Measurements from ENCODE around the gene GOLGA5.
"Not testable (repeated sequence)": the region's sequence is repeated elsewhere in the genome, so short reads cannot be mapped to it uniquely, and the experiment has no call there.

GOLGA5 gene

DNA sequence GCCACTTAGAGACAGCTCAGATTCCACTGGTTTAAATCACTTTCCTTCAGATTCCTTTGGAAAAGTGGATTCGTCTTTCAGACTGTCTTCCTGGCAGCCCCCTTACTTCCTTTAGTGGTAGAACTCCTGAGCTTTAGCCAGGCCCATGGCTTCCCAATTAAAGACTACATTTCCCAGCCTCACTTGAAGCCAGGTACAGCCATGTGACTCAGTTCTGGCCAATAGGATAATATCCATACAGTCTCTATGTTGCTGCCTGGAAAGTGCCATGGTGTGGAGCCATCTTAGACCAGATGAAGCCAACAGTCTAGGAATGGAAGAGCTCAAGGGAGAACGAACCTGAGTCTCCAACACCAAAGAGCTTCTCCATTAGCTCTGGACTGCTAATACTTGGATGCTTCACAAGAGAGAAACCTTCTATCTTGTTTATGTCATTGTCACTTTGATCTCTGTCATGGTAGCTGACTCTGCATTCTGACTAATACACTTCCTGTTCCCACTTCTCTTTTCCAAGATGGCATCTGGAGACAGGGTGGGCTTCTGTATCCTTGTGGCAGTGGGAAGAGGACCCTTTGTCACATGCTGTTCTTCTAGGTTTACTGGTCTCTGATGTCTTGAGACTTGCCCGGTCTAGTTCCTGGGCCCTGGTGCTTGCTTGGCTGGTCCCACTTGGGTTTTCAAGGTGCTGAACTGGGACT lies 15.1 kb upstream of the GOLGA5 start:
- DNase-seq = not testable (repeated sequence)

DNA sequence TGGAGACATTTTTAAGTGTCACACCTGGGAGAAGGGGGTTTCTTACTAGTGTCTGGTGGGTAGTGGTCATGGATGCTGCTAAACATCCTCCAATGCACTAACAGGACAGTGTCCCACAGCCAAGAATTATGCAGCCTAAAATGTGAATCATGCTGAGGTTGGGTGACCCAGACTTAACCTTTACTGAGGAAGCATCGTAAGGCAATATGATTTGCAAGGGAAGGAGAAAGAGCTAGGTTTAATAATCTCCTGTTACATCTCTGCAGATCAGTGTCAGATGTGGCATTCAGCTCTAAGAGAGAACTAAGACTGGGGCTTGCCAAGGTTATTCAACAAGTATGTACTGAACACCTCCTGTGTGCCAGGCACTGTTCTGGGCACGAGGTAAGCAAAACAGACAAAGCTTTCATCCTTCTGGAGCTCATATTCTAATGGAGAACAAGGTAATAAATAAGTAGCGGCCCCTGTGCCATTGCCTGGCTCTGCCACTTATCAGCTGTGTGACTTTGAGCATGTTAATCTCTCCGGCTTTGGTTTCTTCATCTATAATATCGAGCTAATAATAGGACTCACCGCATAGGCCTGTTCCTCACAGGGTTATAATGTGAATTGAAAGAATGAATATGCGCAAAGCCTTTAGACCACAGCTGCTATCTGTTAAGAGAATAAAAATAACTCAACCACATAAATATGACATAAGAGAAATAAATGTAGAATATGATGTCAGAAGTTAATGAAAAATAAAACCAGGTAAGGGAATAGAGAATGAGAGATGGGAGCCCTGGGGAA lies 13.5 kb upstream of the GOLGA5 start:
- no peak for DNase-seq

DNA sequence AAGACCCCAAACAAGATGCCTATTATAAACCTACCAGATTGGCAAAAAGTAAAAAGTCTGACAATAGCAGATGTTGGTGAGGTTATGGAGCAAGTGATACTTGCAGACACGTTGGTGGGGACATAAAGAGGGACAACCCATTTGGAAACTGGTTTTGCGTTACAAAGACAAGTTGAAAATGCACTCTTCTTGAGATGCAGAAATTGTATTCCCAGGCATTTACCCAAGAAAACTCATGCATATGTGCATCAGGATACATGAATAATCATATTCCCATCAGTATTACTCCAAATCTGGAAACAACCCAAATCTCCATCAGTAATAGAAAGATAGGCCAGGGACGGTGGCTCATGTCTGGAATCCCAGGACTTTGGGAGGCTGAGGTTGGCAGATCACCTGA lies 12.8 kb upstream of the GOLGA5 start:
- DNase-seq = no peak

GRCh38 chr14:92783813-92784431 lies 10.2 kb upstream of the GOLGA5 start:
- DNase-seq = no peak

GRCh38 chr14:92785667-92786426 lies 8.3 kb upstream of the GOLGA5 start:
- DNase-seq = no peak

GRCh38 chr14:92786427-92786756 lies 7.7 kb upstream of the GOLGA5 start:
- no peak for DNase-seq

- DNase-seq = no peak
Measured at GRCh38 chr14:92787554-92787953, 6.6 kb upstream of the GOLGA5 start.

DNA sequence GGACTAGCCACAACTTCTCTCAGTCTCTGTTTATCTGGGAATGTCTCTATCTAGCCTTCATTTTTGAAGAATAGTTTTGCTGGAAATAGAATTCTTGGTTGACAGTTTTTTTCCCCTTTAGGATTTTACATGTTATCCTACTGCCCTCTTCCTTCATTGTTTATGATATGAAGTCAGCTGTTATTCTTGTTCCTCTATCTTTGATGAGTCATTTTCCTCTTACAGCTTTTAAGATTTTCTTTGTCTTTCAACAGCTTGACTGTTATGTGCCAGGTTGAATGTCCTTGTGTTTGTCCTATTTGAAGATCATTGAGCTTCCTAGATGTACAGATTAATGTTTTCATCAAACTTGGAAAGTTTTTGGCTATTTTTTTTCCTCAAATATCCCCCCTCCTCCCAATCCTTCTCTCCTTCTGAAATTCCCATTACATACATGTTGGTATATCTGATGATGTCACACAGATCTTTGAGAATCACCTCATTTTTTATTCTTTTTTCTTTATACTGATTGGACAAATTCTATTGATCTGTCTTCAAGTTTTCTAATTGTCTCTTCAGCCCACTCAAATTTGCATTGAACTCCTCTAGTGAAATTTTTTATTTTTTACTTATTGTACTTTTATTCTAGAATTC lies 4.5 kb upstream of the GOLGA5 start:
- DNase-seq = no peak

DNA sequence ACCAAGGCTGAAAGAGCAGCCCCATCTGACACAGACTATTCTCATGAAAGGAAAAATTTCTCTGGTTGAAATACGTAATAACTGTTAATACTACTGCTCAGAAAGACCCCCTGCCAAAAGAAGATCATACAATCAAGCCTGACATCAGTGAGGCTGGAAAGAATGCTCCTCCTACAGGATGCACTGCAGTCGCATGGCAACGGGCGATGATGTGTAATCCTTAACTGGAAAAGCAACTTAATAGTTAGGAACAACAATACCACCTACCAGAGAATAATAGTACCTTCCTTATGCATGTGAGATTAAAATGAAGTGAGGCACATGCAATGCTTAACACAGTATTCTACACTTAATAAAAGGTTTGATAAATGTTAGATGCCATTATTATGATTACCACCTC lies 1.2 kb upstream of the GOLGA5 start:
- no peak for DNase-seq

GRCh38 chr14:92794547-92794941 lies 439 bp downstream of the GOLGA5 start:
- DNase-seq = no peak

GRCh38 chr14:92794961-92795360 lies 856 bp downstream of the GOLGA5 start:
- DNase-seq = no peak

GRCh38 chr14:92797935-92798653 lies 4.0 kb downstream of the GOLGA5 start:
- no peak for DNase-seq

- no peak for DNase-seq
Measured at GRCh38 chr14:92798811-92799210, 4.7 kb downstream of the GOLGA5 start.

GRCh38 chr14:92800012-92800411 lies 5.9 kb downstream of the GOLGA5 start:
- no peak for DNase-seq

GRCh38 chr14:92800525-92800924 lies 6.4 kb downstream of the GOLGA5 start:
- no peak for DNase-seq

- no peak for DNase-seq
Measured at GRCh38 chr14:92801917-92802316, 7.8 kb downstream of the GOLGA5 start.

GRCh38 chr14:92802678-92803077 lies 8.6 kb downstream of the GOLGA5 start:
- no peak for DNase-seq

- no peak for DNase-seq
Measured at GRCh38 chr14:92813201-92813600, 19.1 kb downstream of the GOLGA5 start.

- DNase-seq = no peak
Measured at GRCh38 chr14:92819011-92819597, 25.0 kb downstream of the GOLGA5 start.

DNA sequence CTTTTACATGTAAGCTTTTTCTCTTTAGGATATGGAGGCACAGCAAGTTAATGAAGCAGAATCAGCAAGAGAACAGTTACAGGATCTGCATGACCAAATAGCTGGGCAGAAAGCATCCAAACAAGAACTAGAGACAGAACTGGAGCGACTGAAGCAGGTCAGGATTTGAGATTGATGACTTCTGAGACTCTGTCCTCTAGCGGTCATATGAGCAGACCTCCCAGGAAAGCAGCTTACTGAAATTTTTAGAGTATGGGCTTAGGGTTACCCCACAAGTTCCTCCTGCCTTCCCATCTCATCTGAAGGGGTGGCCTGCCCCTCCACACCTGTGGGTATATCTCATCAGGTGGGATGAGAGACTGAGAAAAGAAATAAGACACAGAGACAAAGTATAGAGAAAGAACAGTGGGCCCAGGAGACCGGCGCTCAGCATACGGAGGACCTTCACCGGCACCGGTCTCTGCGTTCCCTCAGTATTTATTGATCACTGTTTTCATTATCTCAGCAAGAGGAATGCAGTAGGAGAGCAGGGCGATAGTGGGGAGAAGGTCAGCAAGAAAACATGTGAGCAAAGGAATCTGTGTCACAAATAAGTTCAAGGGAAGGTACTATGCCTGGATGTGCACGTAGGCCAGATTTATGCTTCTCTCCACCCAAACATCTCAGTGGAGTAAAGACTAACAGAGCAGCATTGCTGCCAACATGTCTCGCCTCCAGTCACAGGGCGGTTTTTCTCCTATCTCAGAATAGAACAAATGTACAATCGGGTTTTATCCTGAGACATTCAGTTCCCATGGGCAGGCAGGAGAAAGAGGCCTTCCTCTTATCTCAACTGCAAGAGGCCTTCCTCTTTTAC lies 25.8 kb downstream of the GOLGA5 start:
- DNase-seq = not testable (repeated sequence)

DNA sequence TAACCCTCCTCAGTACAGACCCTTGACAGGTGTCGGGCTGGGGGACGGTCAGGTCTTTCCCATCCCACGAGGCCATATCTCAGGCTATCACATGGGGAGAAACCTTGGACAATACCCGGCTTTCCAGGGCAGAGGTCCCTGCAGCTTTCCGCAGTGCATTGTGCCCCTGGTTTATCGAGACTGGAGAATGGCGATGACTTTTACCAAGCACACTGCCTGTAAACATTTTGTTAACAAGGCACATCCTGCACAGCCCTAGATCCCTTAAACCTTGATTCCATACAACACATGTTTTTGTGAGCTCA lies 26.4 kb downstream of the GOLGA5 start:
- not testable (repeated sequence) for DNase-seq
